B cell (primary cell): Measurements from ENCODE around the gene SSBP2. TPM values are rescaled to one million over a fixed set of nuclear protein-coding genes. Genes with fewer than 3 reads are reported as not detected.

Experiments used
- ATAC-seq: fragments of 200-7000 bp; cut with Tn5 transposase; one replicate; pipeline ENCODE4 v1.10.0; 2021; ENCODE audit warnings: low read depth, mild to moderate bottlenecking, moderate number of reproducible peaks, moderate library complexity
- CTCF ChIA-PET: fragments of 350-600 bp; sonication (Branson Sonifier 250); formaldehyde crosslinking; loops from one replicate; lab custom pipeline; 2021; ENCODE audit warnings: antibody characterized with exemption, inconsistent platforms; lab: Charles Lee
- POLR2A ChIA-PET: fragments of 350-600 bp; sonication (Branson Sonifier 250); formaldehyde crosslinking; loops from one replicate; lab custom pipeline; 2021; ENCODE audit warnings: antibody characterized with exemption; lab: Charles Lee
- DNase-seq: peaks from one replicate; pipeline ENCODE4 v3.0.0; 2013
- H2AFZ ChIP-seq: 2 replicates; pipeline ENCODE4 v1.6.1; 2012; ENCODE audit warnings: mild to moderate bottlenecking, low read depth, low read length; ENCODE audit not compliant: insufficient read depth, poor library complexity, severe bottlenecking
- H3K27ac ChIP-seq, 2 donors: 1 replicate in 1 of 2; 2 replicates in 1 of 2; pipeline ENCODE4 v1.5.1; 2012 to 2013; ENCODE audit warnings: low read length in 2 of 2, mild to moderate bottlenecking in 2 of 2, moderate library complexity in 1 of 2
- H3K27me3 ChIP-seq, 4 experiments: fragments of 200-600 bp in 1 of 4; sonication (generic) in 1 of 4; replicated peaks in 1 of 4; 1 replicate in 2 of 4; 2 replicates in 2 of 4; pipeline versions ENCODE4 v1.6.1 to v1.7.0; 2013 to 2016; ENCODE audit warnings: low read length in 3 of 4, mild to moderate bottlenecking in 2 of 4, mixed read lengths in 1 of 4, moderate library complexity in 1 of 4; ENCODE audit not compliant: insufficient read depth in 4 of 4, control insufficient read depth in 3 of 4; ENCODE audit errors: control extremely low read depth in 1 of 4
- H3K36me3 ChIP-seq, 2 experiments: replicated peaks in 1 of 2; 1 replicate in 1 of 2; 2 replicates in 1 of 2; pipeline versions ENCODE4 v1.6.1 to v1.7.1; 2013; ENCODE audit warnings: low read length in 1 of 2; ENCODE audit not compliant: insufficient read depth in 2 of 2, control insufficient read depth in 1 of 2; ENCODE audit errors: control extremely low read depth in 1 of 2, extremely low read depth in 1 of 2
- H3K4me1 ChIP-seq, 2 donors: fragments of 200-600 bp in 1 of 2; sonication (generic) in 1 of 2; 1 replicate in 1 of 2; 2 replicates in 1 of 2; pipeline versions ENCODE4 v1.5.1 to v1.6.1; 2013 to 2017; ENCODE audit warnings: low read length in 2 of 2; ENCODE audit not compliant: control insufficient read depth in 2 of 2, insufficient read depth in 2 of 2
- H3K4me2 ChIP-seq: replicated peaks from 2 replicates; pipeline ENCODE3; 2012; ENCODE audit warnings: mild to moderate bottlenecking, low read depth, low read length; ENCODE audit not compliant: poor library complexity, severe bottlenecking
- H3K4me3 ChIP-seq, 5 experiments: fragments of 200-600 bp in 1 of 5; sonication (generic) in 1 of 5; 1 replicate in 3 of 5; 2 replicates in 2 of 5; pipeline versions ENCODE4 v1.5.1 to v1.7.0; 2011 to 2016; ENCODE audit warnings: low read length in 4 of 5, mild to moderate bottlenecking in 4 of 5, low read depth in 2 of 5, control low read depth in 1 of 5, moderate library complexity in 1 of 5; ENCODE audit not compliant: insufficient read depth in 1 of 5; ENCODE audit errors: control extremely low read depth in 1 of 5, extremely low read depth in 1 of 5
- H3K79me2 ChIP-seq: fragments of 200-600 bp; sonication (generic); one replicate; pipeline ENCODE4 v1.6.0; 2016; ENCODE audit warnings: low read length; ENCODE audit not compliant: control insufficient read depth, insufficient read depth
- H3K9ac ChIP-seq: fragments of 200-600 bp; sonication (generic); 2 replicates; pipeline ENCODE4 v1.6.1; 2017; ENCODE audit warnings: mild to moderate bottlenecking, low read length, moderate library complexity
- H3K9me3 ChIP-seq, 3 donors: one replicate each; pipeline versions ENCODE4 v1.6.1 to v1.7.1; 2013; ENCODE audit warnings: low read length in 2 of 3; ENCODE audit not compliant: control insufficient read depth in 2 of 3, insufficient read depth in 1 of 3; ENCODE audit errors: control extremely low read depth in 1 of 3
- H4K20me1 ChIP-seq: 2 replicates; pipeline ENCODE4 v1.6.0; 2012; ENCODE audit warnings: mild to moderate bottlenecking, low read length; ENCODE audit not compliant: insufficient read depth, control insufficient read depth, poor library complexity, severe bottlenecking
- H3K27ac Mint-ChIP-seq: one replicate; pipeline ENCODE4 v1.8.0; 2021; ENCODE audit warnings: mixed read lengths
- H3K27me3 Mint-ChIP-seq: one replicate; pipeline ENCODE4 v1.8.0; 2021; ENCODE audit warnings: mixed read lengths
- H3K4me1 Mint-ChIP-seq: one replicate; pipeline ENCODE4 v1.8.0; 2021; ENCODE audit warnings: mixed read lengths
- H3K4me3 Mint-ChIP-seq: one replicate; pipeline ENCODE4 v1.8.0; 2021; ENCODE audit warnings: mixed read lengths
- H3K9me3 Mint-ChIP-seq: one replicate; pipeline ENCODE4 v1.8.0; 2022; ENCODE audit warnings: mixed read lengths; ENCODE audit not compliant: insufficient read depth
- CTCF ChIP-seq: fragments of 200-600 bp; IDR thresholded peaks from one replicate; pipeline ENCODE4 v1.8.0; 2022; ENCODE audit warnings: antibody characterized with exemption, mild to moderate bottlenecking
- EZH2 ChIP-seq: IDR thresholded peaks from 2 replicates; pipeline ENCODE4 v1.6.1; 2012; ENCODE audit warnings: borderline replicate concordance, low read depth, mild to moderate bottlenecking, moderate library complexity, low read length; ENCODE audit not compliant: insufficient read depth, poor library complexity, severe bottlenecking
- WGBS: methylation state at CpG from one replicate; pipeline ENCODE4 v1.1.5; 2013; ENCODE audit warnings: missing lambda C conversion rate; ENCODE audit not compliant: insufficient coverage; 5-methylcytosine and 5-hydroxymethylcytosine counted together
- intact Hi-C: fragments of 100-400 bp; cut with micrococcal nuclease; formaldehyde crosslinking; loops from one replicate; pipeline ENCODE4 v1.10.0; 2022
- polyA plus RNA-seq: library from polyadenylated mRNA; depleted of rRNA; stranded (reverse); fragments of >200 nt; gene quantifications from 2 replicates; pipeline ENCODE4 v1.2.3, GENCODE V29; 2012
- total RNA-seq, 2 donors: library from RNA; stranded (reverse); fragments of 120-200 nt in 1 of 2; gene quantifications; 1 replicate in 1 of 2; 2 replicates in 1 of 2; pipeline versions ENCODE4 v1.2.3 to v1.2.4, GENCODE V29; 2013 to 2022

Gene SSBP2
- total and polyA plus RNA-seq, 2 donors (not counting 1 experiment from before 2014, with no cell fraction given) = 40.9 to 49.6 TPM

- no peak overlapping the region for H3K27ac ChIP-seq
- no peak overlapping the region for H3K4me3 ChIP-seq
- no peak overlapping the region for H2AFZ ChIP-seq
- no peaks in the 10 kb centered on the region for H3K9me3 Mint-ChIP-seq
- H3K27ac Mint-ChIP-seq = no peak overlapping the region
- CTCF ChIA-PET = interaction anchor here (1.1 kb wide), 1 partner anchor 226 kb away, joined by 5 read pairs; no protein-coding TSS in a partner anchor
- H3K9ac ChIP-seq = no peak overlapping the region
- no peaks in the 10 kb centered on the region for H4K20me1 ChIP-seq
- no peaks in the 10 kb centered on the region for H3K36me3 ChIP-seq
- no peaks in the 10 kb centered on the region for H3K27me3 Mint-ChIP-seq
- no peak overlapping the region for H3K4me2 ChIP-seq
- DNase-seq = no peak
- H3K4me1 Mint-ChIP-seq = peaks cover 3% of the 10 kb centered on the region
- no peaks in the 10 kb centered on the region for H3K9me3 ChIP-seq
- no peaks in the 10 kb centered on the region for H3K79me2 ChIP-seq
- intact Hi-C loops = no loop called here
- H3K4me3 Mint-ChIP-seq = no peak overlapping the region
- 100% methylated on average over 1 of the region's 1 CpG for WGBS
- TF ChIP-seq EZH2 = no peak
- no peak for TF ChIP-seq CTCF
- no peak for ATAC-seq
- no peaks in the 10 kb centered on the region for H3K4me1 ChIP-seq
- POLR2A ChIA-PET = no interaction called here
- H3K27me3 ChIP-seq = no peaks in the 10 kb centered on the region
These were observed 228.3 kb downstream of the SSBP2 start for GRCh38 chr5:81522571-81522970.

GRCh38 chr5:81520769-81521168 is 230.1 kb downstream of the SSBP2 start:
- DNase-seq (no peak), ATAC-seq (no peak)
- H3K9me3 ChIP-seq = no peaks in the 10 kb centered on the region
- CTCF ChIA-PET = no interaction called here
- TF ChIP-seq EZH2 (no peak), CTCF (no peak)
- no peaks in the 10 kb centered on the region for H3K79me2 ChIP-seq
- H3K4me3 ChIP-seq = no peak overlapping the region
- no peak overlapping the region for H3K27ac Mint-ChIP-seq
- H3K9me3 Mint-ChIP-seq = no peaks in the 10 kb centered on the region
- H3K27me3 ChIP-seq = no peaks in the 10 kb centered on the region
- H3K9ac ChIP-seq = no peak overlapping the region
- peaks cover 3% of the 10 kb centered on the region for H3K4me1 Mint-ChIP-seq
- no peaks in the 10 kb centered on the region for H3K4me1 ChIP-seq
- H3K27ac ChIP-seq = no peak overlapping the region
- H3K27me3 Mint-ChIP-seq = no peaks in the 10 kb centered on the region
- no peaks in the 10 kb centered on the region for H3K36me3 ChIP-seq
- no peak overlapping the region for H2AFZ ChIP-seq
- no peaks in the 10 kb centered on the region for H4K20me1 ChIP-seq
- H3K4me2 ChIP-seq = no peak overlapping the region
- POLR2A ChIA-PET = no interaction called here
- no peak overlapping the region for H3K4me3 Mint-ChIP-seq
- intact Hi-C loops = no loop called here
